Hematopoietic multipotent progenitor cell treated with erythropoietin and hydrocortisone succinate and interleukin-3 and kit ligand, for 6 days (in vitro differentiated cells): ENCODE results near the gene LGALS7.
"Not testable (repeated sequence)": the region's sequence is repeated elsewhere in the genome, so short reads cannot be mapped to it uniquely, and the experiment has no call there.

Source experiments
- DNase-seq: peaks from one replicate; pipeline ENCODE4 v3.0.0-alpha.2; 2015

Gene LGALS7

DNA sequence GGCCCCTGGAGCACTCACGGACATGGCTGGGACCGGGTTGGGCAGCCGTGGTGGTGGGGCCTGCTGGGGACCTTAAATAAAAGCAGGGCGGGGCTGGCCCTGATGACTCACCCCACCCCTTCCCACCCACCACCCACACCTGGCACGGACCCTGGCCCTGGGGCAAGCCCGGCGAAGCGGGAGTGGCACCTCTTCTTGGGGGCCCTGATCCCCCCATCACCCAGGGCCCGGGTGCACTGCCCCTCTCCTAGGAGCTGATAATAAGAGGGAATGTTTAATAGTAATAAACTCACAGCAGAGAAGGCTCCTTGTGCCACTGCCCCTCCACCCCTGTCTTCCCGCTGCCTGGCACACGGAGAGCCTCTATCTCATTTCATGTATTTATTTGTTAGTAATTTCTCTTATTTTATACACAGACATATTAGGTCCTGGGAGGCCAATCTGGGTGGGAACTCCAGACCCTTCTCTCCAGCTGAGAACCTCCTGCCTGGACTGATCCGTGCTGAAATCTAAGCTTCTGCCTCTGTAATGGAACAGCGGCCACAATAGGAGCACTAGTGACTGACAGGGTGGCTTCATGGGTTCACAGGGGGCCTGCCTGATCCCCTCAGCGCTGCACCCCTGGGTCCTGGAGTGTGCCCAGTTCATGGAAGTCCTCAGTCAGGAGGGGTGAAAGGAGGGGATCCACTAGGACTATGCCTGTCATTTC, at the start of gene LGALS7:
Gene LGALS7, minus strand, starts transcription at position 49 of the 709 bp plus-strand sequence. Its CDS starts 25 bp downstream, at position 24.
- DNase-seq: no peak

- not testable (repeated sequence) for DNase-seq
Observed at GRCh38 chr19:38821230-38821825, 48.0 kb upstream of the LGALS7 start.

- no peak for DNase-seq
Observed at GRCh38 chr19:38819231-38819920, 46.1 kb upstream of the LGALS7 start.

DNA sequence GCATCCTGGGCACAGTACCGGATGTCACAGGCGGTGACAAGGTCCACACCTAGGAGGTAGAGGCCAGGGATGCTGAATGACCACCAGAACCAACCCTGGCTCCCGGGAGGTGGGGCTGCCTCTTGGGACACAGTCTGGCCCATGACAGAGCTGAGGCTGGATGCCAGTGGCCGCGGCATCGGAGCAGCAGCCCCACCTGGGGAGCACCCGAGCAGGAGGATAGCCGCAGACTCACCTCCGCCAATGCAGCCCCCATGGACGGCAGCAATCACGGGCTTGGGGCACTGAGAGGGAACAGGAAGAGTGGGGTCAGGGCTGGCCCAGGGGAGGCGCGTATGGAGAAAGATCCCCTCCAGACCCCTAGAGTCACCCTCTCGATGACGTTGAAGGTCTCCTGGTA, 43.8 kb upstream of the LGALS7 start:
- no peak for DNase-seq

DNA sequence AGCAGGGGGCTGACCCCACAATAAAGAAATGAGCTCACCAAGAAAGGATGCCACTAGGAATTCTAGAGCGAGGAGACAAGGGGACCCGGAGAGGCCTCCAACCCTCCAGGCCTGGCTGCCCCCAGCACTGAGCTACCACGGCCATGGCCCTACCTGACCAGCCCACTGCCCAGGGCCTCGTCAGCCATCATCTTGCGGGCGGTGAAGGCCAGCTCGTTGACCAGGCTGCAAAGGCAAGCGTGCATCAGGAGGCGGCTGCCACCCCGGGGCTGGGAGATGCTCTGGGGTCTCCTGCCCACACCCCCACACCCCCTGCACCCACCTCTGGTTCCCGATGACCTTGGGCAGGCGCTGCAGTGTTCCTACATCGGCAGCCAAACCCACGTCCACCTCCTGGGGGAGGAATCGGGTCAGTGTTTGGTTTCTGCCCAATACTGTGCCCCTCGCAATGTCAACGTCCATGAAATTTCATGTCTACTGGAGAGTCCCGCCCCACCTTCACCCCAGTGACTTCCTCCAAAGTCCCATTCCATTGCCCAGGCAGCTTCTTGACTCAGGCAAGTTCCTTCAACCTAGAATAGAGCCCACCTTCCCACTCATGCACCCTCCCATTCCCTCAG, 42.9 kb upstream of the LGALS7 start:
- DNase-seq: no peak

GRCh38 chr19:38815059-38816001, 42.0 kb upstream of the LGALS7 start:
- DNase-seq: no peak

DNA sequence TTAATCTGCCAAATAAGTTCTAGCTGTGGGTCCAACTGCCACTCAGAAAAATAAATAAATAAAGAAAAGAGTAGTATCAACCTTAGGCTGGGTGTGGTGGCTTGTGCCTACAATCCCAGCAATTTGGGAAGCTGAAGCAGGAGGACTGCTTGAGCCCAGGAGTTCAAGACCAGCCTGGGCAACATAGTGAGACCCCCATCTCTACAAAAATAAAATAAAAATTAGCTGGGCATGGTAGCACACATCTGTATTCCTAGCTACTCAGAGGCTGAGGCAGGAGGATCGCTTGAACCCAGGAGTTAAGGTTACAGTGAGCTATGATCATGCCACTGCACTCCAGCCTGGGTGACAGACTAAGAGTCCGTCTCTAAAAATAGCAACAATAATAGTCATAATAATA, 40.6 kb upstream of the LGALS7 start:
- not testable (repeated sequence) for DNase-seq

- no peak for DNase-seq
Observed at GRCh38 chr19:38813323-38813722, 40.0 kb upstream of the LGALS7 start.

- no peak for DNase-seq
Observed at GRCh38 chr19:38812841-38813320, 39.6 kb upstream of the LGALS7 start, which contains the start of gene LGALS4. Gene LGALS4 (minus strand): TSS chr19:38812945. CDS start chr19:38812886, 59 bp downstream.

- no peak for DNase-seq
Observed at GRCh38 chr19:38812009-38812840, 38.9 kb upstream of the LGALS7 start.

- DNase-seq: no peak
Observed at GRCh38 chr19:38809592-38810252, 36.4 kb upstream of the LGALS7 start.

DNA sequence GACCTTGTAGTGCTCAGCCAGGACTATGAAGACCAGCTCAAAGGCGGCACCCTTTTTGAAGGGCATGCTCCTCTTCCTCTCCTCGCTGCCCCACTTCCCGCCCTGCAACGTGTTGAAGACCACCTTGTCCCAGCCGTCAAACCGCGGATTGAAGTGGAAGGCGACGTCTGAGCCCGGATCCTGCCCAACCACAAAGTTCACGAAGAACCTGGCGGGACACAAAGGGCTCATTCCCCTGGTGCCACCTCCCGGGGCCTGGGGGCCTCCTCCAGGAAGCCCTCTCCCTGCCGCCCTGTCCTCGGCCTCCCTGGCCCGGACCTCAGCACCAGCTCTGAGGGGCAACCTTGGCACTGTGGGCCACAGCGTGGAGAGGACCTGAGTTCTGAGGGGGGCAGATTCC, 35.4 kb upstream of the LGALS7 start:
- no peak for DNase-seq

DNA sequence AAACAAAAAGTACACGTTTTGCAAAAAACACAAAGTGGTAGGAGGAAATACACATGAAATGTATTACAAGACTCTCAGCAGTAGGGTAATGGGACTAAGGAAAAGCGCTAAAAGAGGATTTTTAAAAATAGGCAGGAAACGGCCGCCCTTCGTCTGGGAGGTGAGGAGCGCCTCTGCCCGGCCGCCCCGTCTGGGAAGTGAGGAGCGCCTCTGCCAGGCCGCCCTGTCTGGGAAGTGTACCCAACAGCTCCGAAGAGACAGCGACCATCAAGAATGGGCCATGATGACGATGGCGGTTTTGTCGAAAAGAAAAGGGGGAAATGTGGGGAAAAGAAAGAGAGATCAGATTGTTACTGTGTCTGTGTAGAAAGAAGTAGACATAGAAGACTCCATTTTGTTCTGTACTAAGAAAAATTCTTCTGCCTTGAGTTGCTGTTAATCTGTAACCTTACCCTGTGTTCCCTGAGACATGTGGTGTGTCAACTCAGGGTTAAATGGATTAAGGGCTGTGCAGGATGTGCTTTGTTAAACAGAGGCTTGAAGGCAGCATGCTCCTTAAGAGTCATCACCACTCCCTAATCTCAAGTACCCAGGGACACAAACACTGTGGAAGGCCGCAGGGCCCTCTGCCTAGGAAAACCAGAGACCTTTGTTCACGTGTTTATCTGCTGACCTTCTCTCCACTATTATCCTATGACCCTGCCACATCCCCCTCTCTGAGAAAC, 34.2 kb upstream of the LGALS7 start:
- DNase-seq: not testable (repeated sequence)

DNA sequence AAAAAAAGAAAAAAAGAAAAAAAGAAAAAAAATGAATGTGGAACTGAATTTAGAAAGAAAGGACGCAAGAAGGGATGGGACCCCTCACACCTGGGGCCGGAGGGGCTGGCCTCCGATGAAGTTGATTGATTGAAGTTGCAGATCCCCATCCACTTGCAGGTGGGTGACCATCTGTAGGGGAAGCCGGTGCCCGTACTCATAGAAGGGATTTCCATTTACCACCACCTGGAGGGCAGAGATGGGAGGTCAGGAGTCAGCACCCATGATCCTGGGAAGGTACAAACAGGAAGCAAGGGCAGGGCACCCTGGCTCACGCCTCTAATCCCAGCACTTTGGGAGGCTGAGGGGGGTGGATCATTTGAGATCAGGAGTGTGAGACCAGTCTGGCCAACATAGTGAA, 33.1 kb upstream of the LGALS7 start:
- no peak for DNase-seq

GRCh38 chr19:38805180-38805579, 31.9 kb upstream of the LGALS7 start:
- DNase-seq: no peak

DNA sequence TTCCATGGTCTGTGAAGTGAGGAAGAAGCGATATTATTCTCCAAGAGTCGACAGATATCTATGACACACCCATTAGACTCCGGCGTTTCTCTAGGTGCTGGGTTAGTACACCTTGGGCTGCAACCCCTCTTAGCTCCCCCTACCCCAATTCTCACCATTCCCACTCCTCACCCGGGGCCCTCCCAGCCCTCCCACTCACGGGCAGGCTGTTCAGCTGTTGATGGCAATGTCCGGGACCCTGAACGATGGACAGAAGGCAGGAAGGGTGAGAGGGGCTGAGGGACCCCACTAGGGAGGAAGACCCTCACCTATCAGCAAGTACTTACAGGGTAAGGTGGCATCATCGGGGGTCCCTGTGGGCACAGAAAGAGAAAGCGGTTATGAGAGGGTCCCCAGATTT, 30.2 kb upstream of the LGALS7 start:
- DNase-seq: no peak

DNA sequence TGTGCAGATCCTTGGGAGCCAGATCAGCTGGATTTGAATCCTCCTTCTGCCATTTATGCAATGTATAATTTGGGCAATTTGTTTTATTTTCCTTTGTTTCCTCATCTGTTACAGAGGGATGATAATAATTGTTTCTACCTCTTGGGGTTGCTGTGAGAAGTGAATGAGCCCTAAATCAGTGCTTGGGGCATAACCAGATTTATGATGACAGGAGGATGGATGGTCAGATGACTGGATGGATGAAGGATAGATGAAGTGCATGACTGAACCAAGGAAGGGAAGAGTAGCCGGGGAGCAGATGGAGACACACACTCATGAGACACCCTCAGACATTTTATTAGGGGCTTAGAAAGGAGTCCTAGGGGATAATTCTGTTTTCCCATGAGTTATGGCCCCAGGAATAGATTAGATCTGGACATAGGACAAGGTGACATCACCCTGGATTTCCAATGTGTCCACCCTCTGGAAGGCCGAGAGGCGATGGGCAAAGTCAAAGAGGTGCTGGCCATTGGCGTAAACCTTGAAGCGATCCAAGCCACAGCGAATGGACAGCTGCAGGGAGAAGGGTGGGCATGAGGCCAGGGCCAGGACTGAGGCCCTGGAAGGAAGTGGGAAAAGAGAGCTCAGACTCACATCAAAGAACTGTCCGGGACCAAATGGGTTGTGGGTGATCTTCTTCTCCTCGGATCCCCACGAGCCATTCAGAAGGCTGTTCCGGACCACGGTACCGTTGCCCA, 28.2 kb upstream of the LGALS7 start:
- DNase-seq: no peak

- no peak for DNase-seq
Observed at GRCh38 chr19:38800577-38801347, 27.4 kb upstream of the LGALS7 start.
